ENCODE measurements around the gene RBM20.

Gene RBM20

DNA sequence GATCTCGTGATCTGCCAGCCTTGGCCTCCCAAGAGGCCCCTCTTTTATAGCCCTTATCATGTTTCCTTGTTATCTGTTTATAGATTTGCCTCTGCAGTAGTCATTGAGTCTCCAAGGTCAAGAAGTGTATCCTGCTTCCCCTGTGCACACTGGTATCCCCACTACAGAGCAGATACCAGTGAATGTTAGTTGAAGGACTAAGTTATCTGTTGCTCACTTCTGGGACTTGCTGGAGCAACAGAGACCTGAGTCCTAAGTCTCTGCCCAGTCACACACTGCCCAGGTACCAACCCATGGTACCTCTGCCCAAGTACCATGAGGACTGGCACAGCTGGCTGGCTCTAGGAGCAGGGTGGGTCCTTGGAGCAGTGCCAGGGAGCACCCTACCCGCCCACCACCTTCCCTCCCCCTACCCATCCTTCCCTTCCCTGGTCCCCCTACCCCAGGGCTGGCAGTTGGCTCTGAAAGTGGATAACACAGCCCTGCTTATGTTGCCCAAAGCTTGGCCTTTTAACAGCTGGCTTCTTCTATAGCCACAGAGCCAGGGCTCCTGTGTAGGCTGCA, 201.1 kb downstream of the RBM20 start:
- TF ChIP-seq, protein P1, sequence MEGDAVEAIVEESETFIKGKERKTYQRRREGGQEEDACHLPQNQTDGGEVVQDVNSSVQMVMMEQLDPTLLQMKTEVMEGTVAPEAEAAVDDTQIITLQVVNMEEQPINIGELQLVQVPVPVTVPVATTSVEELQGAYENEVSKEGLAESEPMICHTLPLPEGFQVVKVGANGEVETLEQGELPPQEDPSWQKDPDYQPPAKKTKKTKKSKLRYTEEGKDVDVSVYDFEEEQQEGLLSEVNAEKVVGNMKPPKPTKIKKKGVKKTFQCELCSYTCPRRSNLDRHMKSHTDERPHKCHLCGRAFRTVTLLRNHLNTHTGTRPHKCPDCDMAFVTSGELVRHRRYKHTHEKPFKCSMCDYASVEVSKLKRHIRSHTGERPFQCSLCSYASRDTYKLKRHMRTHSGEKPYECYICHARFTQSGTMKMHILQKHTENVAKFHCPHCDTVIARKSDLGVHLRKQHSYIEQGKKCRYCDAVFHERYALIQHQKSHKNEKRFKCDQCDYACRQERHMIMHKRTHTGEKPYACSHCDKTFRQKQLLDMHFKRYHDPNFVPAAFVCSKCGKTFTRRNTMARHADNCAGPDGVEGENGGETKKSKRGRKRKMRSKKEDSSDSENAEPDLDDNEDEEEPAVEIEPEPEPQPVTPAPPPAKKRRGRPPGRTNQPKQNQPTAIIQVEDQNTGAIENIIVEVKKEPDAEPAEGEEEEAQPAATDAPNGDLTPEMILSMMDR (IDR thresholded peaks at IDR 0.05; ENCODE audit: low read depth, low read length, missing control alignments): no peak
- no peak overlapping the region for H3K4me3 ChIP-seq (replicated peaks; ENCODE audit: low read depth, low read length)

DNA sequence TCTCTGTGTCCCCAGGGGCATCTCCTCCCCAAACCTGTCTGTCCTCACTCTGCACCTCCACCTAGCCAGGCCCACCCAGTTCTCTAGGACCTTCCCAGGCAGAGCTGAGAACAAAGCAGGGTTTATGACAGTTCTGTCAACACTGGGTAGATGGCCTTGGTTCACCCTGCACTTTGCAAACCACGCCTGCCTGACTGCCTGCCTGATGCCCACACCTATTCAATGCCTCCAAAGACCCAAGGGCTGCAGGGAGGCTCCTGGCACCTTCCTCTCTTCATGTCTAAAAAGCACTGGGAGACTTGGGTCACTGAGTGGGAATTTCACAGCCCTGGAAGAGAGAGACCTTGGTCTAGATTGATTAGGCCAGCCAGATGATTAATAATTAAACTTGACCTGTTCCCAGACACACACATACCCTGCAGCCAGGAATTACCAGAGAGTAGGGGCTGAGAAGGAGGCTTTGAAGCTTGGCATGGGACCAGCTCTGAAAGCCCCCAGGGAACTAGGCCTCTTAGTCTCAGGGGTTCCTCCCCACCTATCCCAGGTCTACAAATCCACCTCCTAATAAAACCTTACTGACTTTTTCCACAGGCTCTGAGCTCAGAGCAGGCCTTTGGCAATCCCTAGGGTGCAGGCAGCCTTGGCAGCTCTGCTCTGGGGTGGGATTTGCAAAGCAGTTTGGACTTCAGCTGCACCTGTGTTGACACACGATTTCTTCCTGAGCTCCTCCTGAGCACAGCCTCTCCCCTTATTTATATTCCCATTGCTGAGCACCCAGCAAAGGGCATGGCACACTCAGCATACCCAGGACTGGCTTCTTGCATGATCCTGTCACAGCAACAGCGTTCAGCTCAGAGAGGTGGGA, 201.9 kb downstream of the RBM20 start:
- no peak for DNase-seq (ENCODE audit: extremely low read depth, low read depth)
- TF ChIP-seq, protein P1 (IDR thresholded peaks at IDR 0.05; ENCODE audit: low read depth, low read length, missing control alignments): no peak
- no peak overlapping the region for H3K4me3 ChIP-seq (replicated peaks; ENCODE audit: low read depth, low read length)

More for the DNA sequence above, 201.1 kb downstream of the RBM20 start:
- no peak for DNase-seq (ENCODE audit: extremely low read depth, low read depth)

DNA sequence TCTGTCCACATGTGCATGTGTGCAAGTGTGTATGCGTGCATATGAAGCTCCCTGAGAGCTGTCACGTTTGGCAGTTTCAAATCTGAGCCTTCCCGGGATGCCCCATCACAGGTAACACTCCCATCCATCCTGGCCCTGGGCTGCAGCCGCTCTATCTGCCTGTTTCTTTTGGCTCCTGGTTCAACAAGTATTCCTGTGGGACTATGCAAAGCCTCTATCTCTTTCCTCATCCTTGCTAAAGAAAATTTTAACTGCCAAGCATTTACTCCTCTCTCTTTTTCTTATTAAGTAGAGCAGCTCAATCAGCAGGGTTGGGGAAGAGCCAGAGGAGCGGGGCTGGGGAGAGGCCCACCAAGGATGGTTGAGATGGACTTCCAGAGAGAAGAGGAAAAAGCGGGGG, 203.2 kb downstream of the RBM20 start:
- no peak for DNase-seq (ENCODE audit: extremely low read depth, low read depth)
- H3K4me3 ChIP-seq (replicated peaks; ENCODE audit: low read depth, low read length): no peak overlapping the region
- TF ChIP-seq, protein P1 (IDR thresholded peaks at IDR 0.05; ENCODE audit: low read depth, low read length, missing control alignments): no peak

DNA sequence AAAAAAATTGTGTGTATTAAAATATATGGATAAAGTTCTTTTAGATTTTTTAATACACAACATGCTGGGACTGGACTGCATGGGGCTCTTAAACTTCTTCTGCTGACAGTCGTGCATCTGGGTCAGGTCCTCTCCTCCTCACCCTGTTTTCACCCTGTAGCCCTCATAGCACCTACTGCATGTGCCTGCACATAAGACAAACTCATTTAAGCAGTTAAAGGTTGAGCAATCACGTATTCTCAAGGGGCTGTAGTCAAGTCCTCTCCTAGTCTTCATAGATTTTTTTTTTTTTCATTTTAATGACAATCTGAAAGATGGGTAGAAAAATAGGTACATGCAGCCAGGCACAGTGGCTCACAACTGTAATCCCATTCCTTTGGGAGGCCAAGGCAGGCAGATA, 204.0 kb downstream of the RBM20 start:
- no peak for DNase-seq (ENCODE audit: extremely low read depth, low read depth)
- TF ChIP-seq, protein P1 (IDR thresholded peaks at IDR 0.05; ENCODE audit: low read depth, low read length, missing control alignments): no peak
- H3K4me3 ChIP-seq (replicated peaks; ENCODE audit: low read depth, low read length): no peak overlapping the region

DNA sequence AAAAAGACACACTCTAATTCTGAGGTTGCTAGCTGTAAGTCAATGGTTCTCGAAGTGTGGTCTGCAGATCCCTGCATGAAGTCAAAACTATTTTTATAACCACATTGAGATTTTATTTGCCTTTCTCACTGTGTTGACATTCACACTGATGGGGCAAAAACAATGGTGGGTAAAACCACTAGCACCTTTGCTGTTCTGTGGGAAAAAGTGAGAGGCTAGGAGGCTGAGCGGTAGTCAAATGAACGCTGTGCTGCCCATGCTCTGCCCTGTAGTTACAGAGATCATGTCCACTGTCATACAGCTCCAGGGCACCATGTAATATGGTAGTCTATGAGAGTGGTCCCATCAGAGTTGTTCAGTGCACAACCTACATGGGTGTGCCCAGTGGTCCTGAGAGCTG, 206.0 kb downstream of the RBM20 start:
- DNase-seq (ENCODE audit: extremely low read depth, low read depth): no peak
- TF ChIP-seq, protein P1 (IDR thresholded peaks at IDR 0.05; ENCODE audit: low read depth, low read length, missing control alignments): no peak

DNA sequence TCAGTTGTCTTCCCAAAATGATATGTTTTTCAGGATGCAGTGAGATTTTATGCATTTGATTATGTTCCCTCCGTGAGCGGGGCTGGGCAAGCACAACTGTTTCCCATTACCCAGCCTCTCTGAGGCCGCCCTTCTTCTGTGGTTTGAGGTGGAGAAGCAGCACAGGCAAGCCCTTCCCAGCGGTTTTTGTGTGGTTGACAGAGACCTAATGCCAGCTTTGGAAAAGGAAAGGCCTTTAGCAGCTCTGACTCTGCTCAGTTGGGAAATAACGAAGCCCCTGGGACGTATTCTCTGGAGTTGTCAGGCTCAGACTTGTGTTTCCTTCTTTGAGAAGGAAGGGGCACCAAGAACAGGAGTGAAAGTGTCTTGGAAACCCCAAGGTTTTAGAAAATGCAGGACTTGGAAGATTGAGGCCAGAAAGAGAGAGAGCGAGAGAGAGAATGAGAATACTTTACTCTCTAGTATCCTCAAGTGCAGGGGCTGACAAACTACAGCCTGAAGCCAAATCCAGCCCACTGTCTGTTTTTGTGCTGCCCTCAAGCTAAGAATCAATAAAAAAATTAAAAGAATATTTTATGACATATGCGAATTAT, 207.0 kb downstream of the RBM20 start:
- no peak overlapping the region for H3K4me3 ChIP-seq (replicated peaks; ENCODE audit: low read depth, low read length)
- DNase-seq (ENCODE audit: extremely low read depth, low read depth): no peak
- TF ChIP-seq, protein P1 (IDR thresholded peaks at IDR 0.05; ENCODE audit: low read depth, low read length, missing control alignments): no peak

More for the DNA sequence above, 206.0 kb downstream of the RBM20 start:
- H3K4me3 ChIP-seq (replicated peaks; ENCODE audit: low read depth, low read length): no peak overlapping the region
